Gastroesophageal sphincter (tissue), 3 donors: ENCODE data around the gene C17orf58.

Experiments
- CTCF ChIP-seq, 4 experiments: fragments of 200-600 bp in 2 of 4; fragments of 450-650 bp in 2 of 4; sonication (generic) in 1 of 4; IDR thresholded peaks; one replicate each; pipeline ENCODE4 v1.5.1; 2017 to 2019; ENCODE audit warnings: antibody characterized with exemption in 4 of 4, mild to moderate bottlenecking in 2 of 4, moderate library complexity in 2 of 4
- POLR2A ChIP-seq, 2 donors: fragments of 450-650 bp; IDR thresholded peaks; one replicate each; pipeline ENCODE4 v1.6.1; 2017; ENCODE audit warnings: antibody characterized with exemption in 2 of 2, mild to moderate bottlenecking in 2 of 2, moderate library complexity in 1 of 2
- POLR2AphosphoS5 ChIP-seq: sonication (generic); formaldehyde crosslinking; IDR thresholded peaks from one replicate; pipeline ENCODE4 v1.6.1; 2017; ENCODE audit warnings: antibody characterized with exemption

- TF ChIP-seq CTCF (IDR thresholded peaks at IDR 0.05) = peak in 3 of 4 experiments; percentile 4 to 36 (median 34)
- peak; percentile 71 to 74 for TF ChIP-seq POLR2A (IDR thresholded peaks at IDR 0.05)
- peak; percentile 10 for TF ChIP-seq POLR2AphosphoS5
Observed at GRCh38 chr17:67993153-67993997, 2.9 kb downstream of the C17orf58 start.
